Left ventricle myocardium inferior (tissue), 1 donor: ENCODE measurements around the gene TNN. TPM values are rescaled to one million over a fixed set of nuclear protein-coding genes. Genes with fewer than 3 reads are reported as not detected.

ENCODE experiments used
- DNase-seq: peaks from one replicate; pipeline ENCODE4 v3.0.0-alpha.2; 2020
- H3K27ac ChIP-seq: fragments of 200-600 bp; replicated peaks from 2 replicates; pipeline ENCODE4 v1.8.0; 2021
- H3K27me3 ChIP-seq: fragments of 200-600 bp; 2 replicates; pipeline ENCODE4 v1.8.0; 2021; ENCODE audit warnings: low read depth
- H3K36me3 ChIP-seq: fragments of 200-600 bp; 2 replicates; pipeline ENCODE4 v1.8.0; 2021
- H3K4me1 ChIP-seq: fragments of 200-600 bp; 2 replicates; pipeline ENCODE4 v1.8.0; 2021
- H3K4me3 ChIP-seq: fragments of 200-600 bp; 2 replicates; pipeline ENCODE4 v1.8.0; 2021; ENCODE audit warnings: mild to moderate bottlenecking, moderate library complexity
- H3K9me3 ChIP-seq: fragments of 200-600 bp; replicated peaks from 2 replicates; pipeline ENCODE4 v1.8.0; 2021
- intact Hi-C: fragments of 100-400 bp; cut with micrococcal nuclease; formaldehyde crosslinking; loops from one replicate; pipeline ENCODE4 v1.11.0; 2022
- total RNA-seq: library from RNA; stranded (reverse); fragmentation: NEBNext Ultra II Directional; extraction: Animal tissue kit (Norgen Biotek cat#: 25700); gene quantifications from one replicate; pipeline ENCODE4 v1.2.1, GENCODE V29; 2021
- TF ChIP-seq, protein P1 (sequence below): fragments of 200-600 bp; IDR thresholded peaks from 2 replicates; pipeline ENCODE4 v1.8.0; 2021; ENCODE audit warnings: antibody characterized with exemption, mild to moderate bottlenecking, borderline replicate concordance
- donor health status: DM: no; HTN: yes; CAD: no; lungs with severe emphysema.

Gene TNN
- total RNA-seq, 1 donor from 2014 or later, result not detected

- Histone ChIP-seq H3K4me3 (no peak overlapping the region), H3K27me3 (no peaks in the 10 kb centered on the region), H3K36me3 (peaks cover 17% of the 10 kb centered on the region), H3K27ac (no peak overlapping the region), H3K9me3 (no peaks in the 10 kb centered on the region), H3K4me1 (peaks cover 92% of the 10 kb centered on the region)
- DNase-seq, result no peak
- TF ChIP-seq, protein P1, sequence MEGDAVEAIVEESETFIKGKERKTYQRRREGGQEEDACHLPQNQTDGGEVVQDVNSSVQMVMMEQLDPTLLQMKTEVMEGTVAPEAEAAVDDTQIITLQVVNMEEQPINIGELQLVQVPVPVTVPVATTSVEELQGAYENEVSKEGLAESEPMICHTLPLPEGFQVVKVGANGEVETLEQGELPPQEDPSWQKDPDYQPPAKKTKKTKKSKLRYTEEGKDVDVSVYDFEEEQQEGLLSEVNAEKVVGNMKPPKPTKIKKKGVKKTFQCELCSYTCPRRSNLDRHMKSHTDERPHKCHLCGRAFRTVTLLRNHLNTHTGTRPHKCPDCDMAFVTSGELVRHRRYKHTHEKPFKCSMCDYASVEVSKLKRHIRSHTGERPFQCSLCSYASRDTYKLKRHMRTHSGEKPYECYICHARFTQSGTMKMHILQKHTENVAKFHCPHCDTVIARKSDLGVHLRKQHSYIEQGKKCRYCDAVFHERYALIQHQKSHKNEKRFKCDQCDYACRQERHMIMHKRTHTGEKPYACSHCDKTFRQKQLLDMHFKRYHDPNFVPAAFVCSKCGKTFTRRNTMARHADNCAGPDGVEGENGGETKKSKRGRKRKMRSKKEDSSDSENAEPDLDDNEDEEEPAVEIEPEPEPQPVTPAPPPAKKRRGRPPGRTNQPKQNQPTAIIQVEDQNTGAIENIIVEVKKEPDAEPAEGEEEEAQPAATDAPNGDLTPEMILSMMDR, result no peak
- intact Hi-C loops, result no loop called here
Observed at GRCh38 chr1:175182201-175182746, 114.6 kb downstream of the TNN start.

GRCh38 chr1:175183586-175183985 is 116.0 kb downstream of the TNN start:
- intact Hi-C loops, result no loop called here
- peaks cover 97% of the 10 kb centered on the region for H3K4me1 ChIP-seq
- no peak overlapping the region for H3K27ac ChIP-seq
- no peak overlapping the region for H3K4me3 ChIP-seq
- H3K27me3 ChIP-seq, result no peaks in the 10 kb centered on the region
- TF ChIP-seq, protein P1, result no peak
- peaks cover 5% of the 10 kb centered on the region for H3K36me3 ChIP-seq
- no peaks in the 10 kb centered on the region for H3K9me3 ChIP-seq
- DNase-seq, result no peak

GRCh38 chr1:175185903-175186302 is 118.3 kb downstream of the TNN start:
- Histone ChIP-seq H3K36me3 (peaks cover 5% of the 10 kb centered on the region), H3K27me3 (no peaks in the 10 kb centered on the region), H3K4me3 (no peak overlapping the region), H3K27ac (peak overlapping the region; percentile 89), H3K9me3 (no peaks in the 10 kb centered on the region), H3K4me1 (peaks cover 98% of the 10 kb centered on the region)
- DNase-seq, result no peak
- TF ChIP-seq, protein P1, result no peak
- intact Hi-C loops, result no loop called here

GRCh38 chr1:175186433-175187160 is 119.0 kb downstream of the TNN start:
- Histone ChIP-seq H3K36me3 (peaks cover 5% of the 10 kb centered on the region), H3K9me3 (no peaks in the 10 kb centered on the region), H3K27ac (peak overlapping the region; percentile 89), H3K27me3 (no peaks in the 10 kb centered on the region), H3K4me3 (peak overlapping the region; percentile 16), H3K4me1 (peaks cover 98% of the 10 kb centered on the region)
- intact Hi-C loops, result no loop called here
- TF ChIP-seq, protein P1, result no peak
- no peak for DNase-seq

GRCh38 chr1:175188936-175189335 is 121.3 kb downstream of the TNN start:
- peaks cover 97% of the 10 kb centered on the region for H3K4me1 ChIP-seq
- H3K4me3 ChIP-seq, result peak overlapping the region; percentile 84
- H3K36me3 ChIP-seq, result no peaks in the 10 kb centered on the region
- H3K27ac ChIP-seq, result peak overlapping the region; percentile 89
- intact Hi-C loops, result no loop called here
- TF ChIP-seq, protein P1, result no peak
- H3K9me3 ChIP-seq, result no peaks in the 10 kb centered on the region
- DNase-seq, result no peak
- H3K27me3 ChIP-seq, result no peaks in the 10 kb centered on the region
